GM18520 (cell line): Measurements from ENCODE around the gene SH3BP5.

Experiments
- ATAC-seq: cut with Tn5 transposase; IDR thresholded peaks from one replicate; pipeline ENCODE4 v1.9.1; 2021; ENCODE audit not compliant: unreplicated experiment

Gene SH3BP5

DNA sequence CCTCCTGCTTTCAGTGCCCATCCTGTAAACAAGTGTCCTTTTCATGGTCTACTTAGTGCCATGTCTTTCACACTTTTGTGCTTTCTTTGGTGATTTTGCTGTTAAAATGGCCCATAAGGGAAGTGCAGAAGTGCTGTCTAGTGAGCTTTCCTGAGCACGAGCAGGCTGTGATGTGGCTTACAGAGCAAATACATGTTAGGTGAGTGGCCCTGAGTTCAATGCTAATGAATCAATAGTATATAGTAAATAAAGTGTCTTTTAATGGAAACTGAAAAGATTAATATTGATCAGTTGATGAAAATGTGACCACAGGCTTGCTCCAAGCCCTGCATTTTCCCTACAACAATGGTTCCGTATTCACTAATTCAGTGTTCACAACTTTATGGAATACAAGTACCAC lies 5.7 kb downstream of the SH3BP5 start:
- no peak for ATAC-seq

DNA sequence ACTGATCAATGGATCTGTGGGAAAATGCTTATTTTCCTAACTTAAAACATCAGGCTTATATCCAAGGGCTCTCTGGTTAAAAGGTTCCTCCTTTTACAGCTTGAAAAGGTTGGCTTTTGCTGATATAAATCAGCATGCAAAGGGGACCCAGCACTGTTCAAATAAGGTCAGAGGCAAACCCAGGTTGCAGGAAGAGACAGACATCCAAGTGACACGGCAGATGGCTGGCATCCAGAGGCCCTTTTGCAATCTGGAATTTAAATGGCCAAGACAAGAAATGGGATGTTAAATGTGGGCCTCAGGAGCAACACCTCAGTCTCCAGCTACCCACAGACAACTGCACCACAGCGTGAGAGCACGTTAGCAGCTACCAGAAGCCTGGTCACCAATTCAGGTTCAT lies 6.3 kb downstream of the SH3BP5 start:
- no peak for ATAC-seq

GRCh38 chr3:15325228-15325627 lies 7.2 kb downstream of the SH3BP5 start:
- no peak for ATAC-seq

- ATAC-seq: no peak
These were observed 8.0 kb downstream of the SH3BP5 start for GRCh38 chr3:15324379-15324808.

- no peak for ATAC-seq
These were observed 9.3 kb downstream of the SH3BP5 start for GRCh38 chr3:15323063-15323462.

DNA sequence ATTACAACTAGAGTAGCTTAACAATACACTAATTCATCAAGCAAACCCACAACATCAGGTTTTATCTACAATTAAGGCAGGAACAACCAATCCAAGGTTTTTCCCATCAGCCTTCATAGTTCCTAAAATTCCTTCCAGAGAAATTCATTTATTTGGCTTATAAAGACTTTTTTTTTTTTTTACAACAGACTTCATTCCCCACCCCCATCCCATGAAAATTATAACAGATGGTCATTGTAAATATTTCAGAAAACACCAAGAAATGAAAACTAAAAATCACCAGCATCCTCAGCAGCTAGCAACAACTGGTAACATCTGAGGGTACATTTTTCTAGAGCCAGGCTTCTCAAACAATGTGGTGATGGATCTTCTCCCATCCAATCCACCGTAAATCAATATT lies 11.0 kb downstream of the SH3BP5 start:
- no peak for ATAC-seq

DNA sequence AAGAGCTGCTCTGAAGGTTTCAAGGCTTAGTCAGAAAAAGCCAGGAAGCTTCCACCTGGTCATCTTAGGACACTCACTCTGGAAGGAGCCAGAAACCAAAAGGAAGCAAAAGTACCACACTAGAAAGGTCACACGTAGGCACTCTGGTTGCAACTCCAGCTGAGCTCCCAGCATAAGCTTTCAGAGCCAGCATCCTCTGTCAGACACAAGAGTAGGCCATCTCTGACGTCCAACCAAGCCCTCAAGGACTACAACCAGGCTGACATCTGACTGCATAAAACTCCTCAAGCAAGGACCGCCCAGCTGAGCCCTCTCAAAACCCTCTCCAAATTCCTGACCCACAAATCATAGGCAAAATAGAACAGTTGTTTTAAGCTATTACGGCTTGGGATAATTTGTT lies 12.8 kb downstream of the SH3BP5 start:
- no peak for ATAC-seq

DNA sequence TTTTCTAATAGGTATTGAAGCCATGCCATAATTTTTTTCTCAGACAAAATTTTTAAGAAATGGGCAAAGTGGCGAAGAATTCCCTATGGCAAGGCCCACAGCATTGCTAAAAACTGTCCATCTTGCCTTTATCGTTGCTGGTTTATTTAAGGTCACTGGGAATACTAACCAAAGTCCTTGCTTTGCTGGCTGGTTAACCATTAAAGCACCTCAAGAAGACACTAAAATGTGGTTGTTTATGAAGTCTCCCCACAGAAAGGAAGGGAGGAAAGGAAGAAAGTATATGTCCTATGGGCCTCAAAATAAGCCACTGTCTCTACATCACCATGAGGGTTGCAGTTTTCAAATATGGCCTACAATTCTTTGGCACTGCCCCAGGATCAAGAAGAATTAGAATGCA lies 13.2 kb downstream of the SH3BP5 start:
- no peak for ATAC-seq

DNA sequence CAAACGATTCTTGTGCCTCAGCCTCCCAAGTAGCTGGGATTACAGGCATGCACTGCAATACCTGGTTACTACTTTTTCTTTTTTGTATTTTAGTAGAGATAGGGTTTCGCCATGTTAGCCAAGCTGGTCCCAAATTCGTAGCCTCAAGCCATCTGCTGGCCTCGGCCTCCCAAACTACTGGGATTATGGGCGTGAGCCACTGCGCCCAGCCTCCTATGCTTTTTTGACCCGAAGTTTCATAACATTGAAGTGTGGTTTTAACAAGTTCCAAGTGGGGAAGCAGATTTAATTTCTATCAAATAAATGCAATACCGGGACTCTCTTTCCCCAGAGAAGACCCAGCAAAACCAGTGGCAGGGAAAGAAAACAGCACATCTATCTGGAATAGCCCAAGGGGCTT lies 13.7 kb downstream of the SH3BP5 start:
- no peak for ATAC-seq

- ATAC-seq: no peak
These were observed 15.4 kb downstream of the SH3BP5 start for GRCh38 chr3:15316998-15317435.

GRCh38 chr3:15315003-15315402 lies 17.4 kb downstream of the SH3BP5 start:
- ATAC-seq: no peak

GRCh38 chr3:15314276-15314675 lies 18.1 kb downstream of the SH3BP5 start:
- no peak for ATAC-seq

DNA sequence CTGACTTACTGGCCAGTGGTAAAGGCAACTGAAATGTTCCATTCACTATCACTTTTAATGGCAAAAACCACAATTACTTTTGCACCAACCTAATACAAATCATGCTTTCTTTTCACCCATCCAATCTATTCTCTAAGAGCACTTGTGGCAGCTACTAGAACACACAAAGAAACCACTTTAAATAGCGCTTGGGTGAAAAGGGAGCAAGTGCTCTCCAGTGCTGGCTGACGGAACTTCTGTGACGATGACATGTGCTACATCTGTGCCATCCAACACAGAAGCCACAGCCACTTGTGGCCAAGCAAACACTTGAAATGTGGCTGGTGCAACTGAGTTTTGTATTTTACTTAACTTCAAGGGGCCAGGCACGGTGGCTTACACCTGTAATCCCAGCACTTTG lies 18.9 kb downstream of the SH3BP5 start:
- ATAC-seq: no peak

- no peak for ATAC-seq
These were observed 19.8 kb downstream of the SH3BP5 start for GRCh38 chr3:15312550-15312949.

DNA sequence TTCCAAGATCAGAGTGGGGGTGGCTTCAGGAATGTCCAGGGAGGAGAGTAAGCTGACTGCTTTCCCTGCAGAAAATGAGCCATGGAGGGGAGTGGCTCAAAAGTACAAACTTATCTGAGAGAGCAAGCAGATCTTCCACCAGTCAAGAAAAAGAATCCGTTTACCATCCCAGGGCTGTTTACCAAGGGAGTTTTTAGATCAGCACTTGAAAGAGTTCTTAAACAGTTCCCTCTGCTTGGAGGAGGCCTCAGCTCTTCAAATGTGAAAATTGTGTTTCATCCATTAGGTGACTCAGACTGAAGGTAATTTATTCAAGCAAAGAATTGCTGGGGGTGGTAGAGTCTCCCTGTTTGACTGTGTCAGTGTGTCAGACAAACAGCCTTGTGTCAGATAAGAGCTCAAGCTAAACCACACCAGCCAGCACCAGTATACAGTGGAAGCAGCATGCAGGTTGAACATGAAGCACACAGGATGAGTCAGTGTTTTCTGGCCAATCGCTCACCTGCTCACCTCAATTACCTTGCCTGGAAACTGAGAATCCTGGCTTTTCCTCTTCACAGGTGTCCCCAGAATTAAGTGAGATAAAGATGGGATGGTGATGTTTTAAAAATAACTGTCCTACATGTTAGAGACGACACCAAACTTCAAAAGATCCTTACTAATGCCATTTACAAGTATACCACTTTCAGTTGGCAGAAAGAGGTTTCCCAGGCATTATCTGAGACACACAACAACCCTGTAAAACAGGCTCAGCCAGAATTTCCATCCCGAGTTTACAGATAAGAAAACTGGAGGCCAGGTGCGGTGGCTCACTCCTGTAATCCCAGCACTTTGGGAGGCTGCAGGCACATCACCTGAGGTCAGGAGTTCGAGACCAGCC lies 21.7 kb downstream of the SH3BP5 start:
- ATAC-seq: peak; percentile 79

GRCh38 chr3:15309662-15310335 lies 22.6 kb downstream of the SH3BP5 start:
- no peak for ATAC-seq

DNA sequence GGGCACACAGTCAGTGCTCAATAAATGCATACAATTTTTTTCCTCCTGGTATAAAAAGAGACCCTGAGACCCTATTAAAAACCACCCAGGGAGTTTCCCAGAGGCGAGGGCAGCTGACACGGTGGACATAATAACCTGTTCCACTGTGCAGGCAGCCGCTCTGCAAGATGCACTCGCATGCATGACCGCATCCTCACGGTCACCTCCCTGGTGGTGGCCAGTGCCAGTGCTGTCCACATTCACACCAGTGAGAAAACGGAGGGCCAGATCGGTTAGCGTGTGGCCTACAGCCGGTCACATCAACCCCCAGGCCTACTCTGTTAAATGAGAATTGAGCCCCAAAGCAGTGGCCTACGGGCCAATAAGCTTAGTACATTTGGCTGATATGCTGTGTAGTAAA lies 24.8 kb downstream of the SH3BP5 start:
- ATAC-seq: no peak

DNA sequence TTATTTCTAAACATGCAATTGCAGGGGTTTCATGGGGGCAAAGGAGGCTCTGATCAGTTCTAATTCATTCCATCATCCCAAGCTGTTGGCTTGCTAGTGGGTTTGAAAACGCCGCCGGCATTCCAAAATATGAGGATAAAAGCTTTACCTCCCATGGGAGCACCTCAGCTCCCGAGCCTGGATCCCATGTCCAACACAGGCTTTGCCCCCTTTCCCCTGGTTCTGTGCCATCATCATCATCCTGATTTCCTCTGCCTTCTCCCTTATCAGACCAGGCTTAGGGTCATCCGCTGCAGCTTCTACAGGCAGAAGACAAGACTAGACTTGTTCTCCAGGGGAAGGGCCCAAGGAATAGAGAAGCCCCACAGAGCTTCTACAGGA lies 25.4 kb downstream of the SH3BP5 start:
- no peak for ATAC-seq

GRCh38 chr3:15305359-15305844 lies 27.0 kb downstream of the SH3BP5 start:
- no peak for ATAC-seq

DNA sequence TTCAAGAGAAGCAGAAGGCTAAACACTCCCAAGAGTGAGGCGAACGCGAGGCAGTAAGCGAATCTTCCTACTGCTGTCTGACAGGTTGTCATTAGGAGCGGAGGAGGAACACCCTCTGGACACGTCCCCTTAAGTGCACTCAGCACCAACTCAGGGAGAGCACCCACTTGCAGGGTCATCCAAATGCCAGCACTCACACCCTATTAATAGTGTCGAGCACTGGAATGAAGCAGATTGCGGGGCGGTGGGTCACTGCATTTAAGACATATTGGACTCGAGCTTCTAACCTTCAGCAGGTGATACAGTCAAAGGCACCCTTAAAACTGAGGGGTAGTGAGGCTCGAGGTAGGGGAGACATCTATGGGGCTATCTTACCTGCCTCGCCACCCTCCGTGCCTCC lies 28.7 kb downstream of the SH3BP5 start:
- no peak for ATAC-seq

- no peak for ATAC-seq
These were observed 29.2 kb downstream of the SH3BP5 start for GRCh38 chr3:15303216-15303615.

GRCh38 chr3:15301761-15302160 lies 30.6 kb downstream of the SH3BP5 start:
- no peak for ATAC-seq
